K562 (cell line): ENCODE data around the gene TGFBR3L. TPM values are rescaled to one million over a fixed set of nuclear protein-coding genes. Genes with fewer than 3 reads are reported as not detected.

Experiments used
- CCNT2 ChIP-seq: IDR thresholded peaks from 2 replicates; pipeline ENCODE4 v1.6.1; 2011; ENCODE audit warnings: borderline replicate concordance, low read depth, mild to moderate bottlenecking, moderate library complexity, mixed read lengths, low read length; ENCODE audit not compliant: insufficient read length; ENCODE audit errors: extremely low read depth
- CREB1 ChIP-seq, 2 experiments: sonication (generic) in 1 of 2; formaldehyde crosslinking in 1 of 2; IDR thresholded peaks; 2 replicates each; pipeline versions ENCODE4 v1.6.1 to v1.8.0; 2012 to 2022; ENCODE audit warnings: inconsistent platforms in 1 of 2, mild to moderate bottlenecking in 1 of 2, missing genetic modification reagents in 1 of 2, moderate library complexity in 1 of 2
- FIP1L1 ChIP-seq: fragments of 200-400 bp; formaldehyde crosslinking; IDR thresholded peaks from 2 replicates; pipeline ENCODE4 v1.6.1; 2018; ENCODE audit warnings: mild to moderate bottlenecking, low read depth, low read length; ENCODE audit not compliant: poor library complexity, severe bottlenecking
- KAT8 ChIP-seq: fragments of 450-650 bp; IDR thresholded peaks from 2 replicates; pipeline ENCODE4 v1.6.1; 2016; ENCODE audit warnings: low read depth, mild to moderate bottlenecking
- KDM4B ChIP-seq, 2 experiments: fragments of 450-650 bp in 1 of 2; sonication (generic) in 1 of 2; IDR thresholded peaks; 2 replicates each; pipeline ENCODE4 v1.6.1; 2016 to 2017; ENCODE audit warnings: borderline replicate concordance in 2 of 2, antibody characterized with exemption in 1 of 2, low read depth in 1 of 2, mild to moderate bottlenecking in 1 of 2
- KLF6 ChIP-seq: fragments of 250-450 bp; sonication (Bioruptor Pico); IDR thresholded peaks from 2 replicates; pipeline ENCODE4 v1.4.0; 2020; ENCODE audit warnings: mild to moderate bottlenecking, moderate library complexity, borderline replicate concordance
- RBBP5 ChIP-seq: fragments of 200-600 bp; sonication (generic); IDR thresholded peaks from 2 replicates; pipeline ENCODE4 v1.6.1; 2012; ENCODE audit warnings: borderline replicate concordance, mild to moderate bottlenecking, low read length, control low read depth, inconsistent platforms; ENCODE audit not compliant: insufficient read depth, poor library complexity, severe bottlenecking
- TAF1 ChIP-seq: IDR thresholded peaks from 2 replicates; pipeline ENCODE4 v1.6.1; 2011; ENCODE audit warnings: mild to moderate bottlenecking, low read length, moderate library complexity; ENCODE audit not compliant: insufficient read depth, control insufficient read depth, severe bottlenecking; ENCODE audit errors: extremely low read depth
- TAF15 ChIP-seq: fragments of 200-400 bp; formaldehyde crosslinking; IDR thresholded peaks from 2 replicates; pipeline ENCODE4 v1.6.1; 2017; ENCODE audit warnings: mild to moderate bottlenecking, low read depth, low read length, moderate library complexity
- TEAD1 ChIP-seq, 2 experiments: fragments of 450-650 bp in 1 of 2; sonication (generic) in 1 of 2; formaldehyde crosslinking; IDR thresholded peaks; 2 replicates each; pipeline versions ENCODE4 v1.4.0 to v1.8.0; 2020 to 2022; ENCODE audit warnings: mild to moderate bottlenecking in 2 of 2, missing genetic modification reagents in 1 of 2
- YBX1 ChIP-seq: fragments of 450-650 bp; IDR thresholded peaks from 2 replicates; pipeline ENCODE4 v1.7.1; 2016; ENCODE audit warnings: mild to moderate bottlenecking
- polyA plus RNA-seq, 8 experiments: library from polyadenylated mRNA; depleted of rRNA in 4 of 8; stranded (reverse) in 5 of 8; unstranded in 3 of 8; fragments of >200 nt; fragmentation: Nextera tagmentation in 2 of 8; fragmentation: Illumina TruSeq in 1 of 8; extraction: Ambion mirVana in 2 of 8; extraction: Trizol in 1 of 8; gene quantifications; 2 replicates each; pipeline versions ENCODE4 v1.2.1 to v1.2.3, GENCODE V29; 2011 to 2014; ENCODE audit warnings: inconsistent platforms in 1 of 8, missing spikeins in 1 of 8
- total RNA-seq, 7 experiments: library from RNA; depleted of rRNA in 6 of 7; stranded (reverse); fragments of >200 nt in 6 of 7; fragmentation: Illumina TruSeq in 2 of 7; extraction: Trizol in 2 of 7; gene quantifications; 2 replicates each; pipeline versions ENCODE4 v1.2.1 to v1.2.3, GENCODE V29; 2011 to 2021; ENCODE audit warnings: low replicate concordance in 1 of 7
- TF ChIP-seq, protein P1 (sequence below): fragments of 200-800 bp; sonication (Bioruptor generic); IDR thresholded peaks from 2 replicates; pipeline ENCODE4 v1.6.1; 2017; ENCODE audit warnings: missing genetic modification characterization, missing compliant biosample characterization
- TF ChIP-seq, protein P2 (sequence below), 2 experiments: fragments of 150-350 bp in 1 of 2; IDR thresholded peaks; 2 replicates each; pipeline ENCODE4 v1.6.1; 2012 to 2016; ENCODE audit warnings: low read depth in 2 of 2, low read length in 2 of 2, mild to moderate bottlenecking in 1 of 2, moderate library complexity in 1 of 2
- TF ChIP-seq, protein P3 (sequence below): fragments of 450-650 bp; IDR thresholded peaks from 2 replicates; pipeline ENCODE4 v1.7.0; 2016; ENCODE audit warnings: borderline replicate concordance
- TF ChIP-seq, protein P4 (sequence below): fragments of 250-450 bp; sonication (Bioruptor Pico); IDR thresholded peaks from 2 replicates; pipeline ENCODE4 v1.4.0; 2020; ENCODE audit warnings: borderline replicate concordance

TGFBR3L gene
- total and polyA plus RNA-seq, 9 of the 15 experiments (the other 6 are each of a cell fraction or from before 2014, with no cell fraction given) = not detected

DNA sequence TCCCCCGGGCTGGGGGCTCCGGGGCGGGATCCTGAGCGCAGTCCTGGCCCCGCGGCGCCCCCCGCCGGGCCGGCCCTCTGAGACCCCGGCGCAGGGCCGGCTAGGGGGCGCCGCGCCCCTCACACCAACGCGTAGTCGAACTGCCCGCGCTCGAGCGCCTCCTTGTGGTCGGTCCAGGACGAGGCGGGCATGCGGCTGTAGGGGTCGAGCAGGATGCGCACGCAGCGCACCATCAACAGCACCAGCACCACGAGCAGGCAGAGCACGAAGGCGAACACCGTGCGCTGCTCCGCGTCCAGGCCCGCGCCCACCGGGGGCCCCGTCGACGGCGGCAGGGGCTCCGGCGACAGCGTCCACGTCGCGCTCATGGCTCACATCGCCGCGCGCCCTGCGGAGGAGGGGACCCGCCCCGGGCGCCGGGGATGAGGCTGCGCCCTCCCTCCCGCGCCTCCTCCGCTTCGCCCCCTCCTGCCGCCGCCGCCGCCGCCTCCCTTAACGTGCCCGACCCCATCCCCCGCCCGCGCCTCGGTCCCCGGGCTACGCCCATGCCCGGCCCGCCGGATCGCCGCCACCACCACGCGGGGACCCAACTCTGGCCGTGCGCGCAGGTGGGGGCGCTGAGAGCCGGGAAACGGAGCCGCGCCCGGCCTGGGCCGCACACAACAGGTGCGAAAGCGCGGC, 10.7 kb downstream of the TGFBR3L start (continued):
- TF ChIP-seq, protein P1, sequence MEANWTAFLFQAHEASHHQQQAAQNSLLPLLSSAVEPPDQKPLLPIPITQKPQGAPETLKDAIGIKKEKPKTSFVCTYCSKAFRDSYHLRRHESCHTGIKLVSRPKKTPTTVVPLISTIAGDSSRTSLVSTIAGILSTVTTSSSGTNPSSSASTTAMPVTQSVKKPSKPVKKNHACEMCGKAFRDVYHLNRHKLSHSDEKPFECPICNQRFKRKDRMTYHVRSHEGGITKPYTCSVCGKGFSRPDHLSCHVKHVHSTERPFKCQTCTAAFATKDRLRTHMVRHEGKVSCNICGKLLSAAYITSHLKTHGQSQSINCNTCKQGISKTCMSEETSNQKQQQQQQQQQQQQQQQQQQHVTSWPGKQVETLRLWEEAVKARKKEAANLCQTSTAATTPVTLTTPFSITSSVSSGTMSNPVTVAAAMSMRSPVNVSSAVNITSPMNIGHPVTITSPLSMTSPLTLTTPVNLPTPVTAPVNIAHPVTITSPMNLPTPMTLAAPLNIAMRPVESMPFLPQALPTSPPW (CRISPR knock-in tag) = peak; percentile 64
- TF ChIP-seq RBBP5 (no peak), CREB1 (IDR thresholded peaks at IDR 0.05) (peak; percentile 26; the same call in 1 of the 2 replicates), CREB1 (CRISPR knock-in tag; IDR thresholded peaks at IDR 0.05) (peak; percentile 74; the same call in 1 of the 2 replicates), TAF15 (no peak), KAT8 (no peak), KLF6 (no peak), FIP1L1 (peak; percentile 90), YBX1 (no peak), CCNT2 (peak; percentile 60), KDM4B (IDR thresholded peaks at IDR 0.05; ENCODE audit: borderline replicate concordance in 2 of 2, low read depth in 1 of 2) (no peak), TEAD1 (CRISPR knock-in tag; IDR thresholded peaks at IDR 0.05) (peak in 1 of 2 experiments; percentile 83; a peak in 2 of 4 replicates), TAF1 (no peak)
- TF ChIP-seq, protein P2, sequence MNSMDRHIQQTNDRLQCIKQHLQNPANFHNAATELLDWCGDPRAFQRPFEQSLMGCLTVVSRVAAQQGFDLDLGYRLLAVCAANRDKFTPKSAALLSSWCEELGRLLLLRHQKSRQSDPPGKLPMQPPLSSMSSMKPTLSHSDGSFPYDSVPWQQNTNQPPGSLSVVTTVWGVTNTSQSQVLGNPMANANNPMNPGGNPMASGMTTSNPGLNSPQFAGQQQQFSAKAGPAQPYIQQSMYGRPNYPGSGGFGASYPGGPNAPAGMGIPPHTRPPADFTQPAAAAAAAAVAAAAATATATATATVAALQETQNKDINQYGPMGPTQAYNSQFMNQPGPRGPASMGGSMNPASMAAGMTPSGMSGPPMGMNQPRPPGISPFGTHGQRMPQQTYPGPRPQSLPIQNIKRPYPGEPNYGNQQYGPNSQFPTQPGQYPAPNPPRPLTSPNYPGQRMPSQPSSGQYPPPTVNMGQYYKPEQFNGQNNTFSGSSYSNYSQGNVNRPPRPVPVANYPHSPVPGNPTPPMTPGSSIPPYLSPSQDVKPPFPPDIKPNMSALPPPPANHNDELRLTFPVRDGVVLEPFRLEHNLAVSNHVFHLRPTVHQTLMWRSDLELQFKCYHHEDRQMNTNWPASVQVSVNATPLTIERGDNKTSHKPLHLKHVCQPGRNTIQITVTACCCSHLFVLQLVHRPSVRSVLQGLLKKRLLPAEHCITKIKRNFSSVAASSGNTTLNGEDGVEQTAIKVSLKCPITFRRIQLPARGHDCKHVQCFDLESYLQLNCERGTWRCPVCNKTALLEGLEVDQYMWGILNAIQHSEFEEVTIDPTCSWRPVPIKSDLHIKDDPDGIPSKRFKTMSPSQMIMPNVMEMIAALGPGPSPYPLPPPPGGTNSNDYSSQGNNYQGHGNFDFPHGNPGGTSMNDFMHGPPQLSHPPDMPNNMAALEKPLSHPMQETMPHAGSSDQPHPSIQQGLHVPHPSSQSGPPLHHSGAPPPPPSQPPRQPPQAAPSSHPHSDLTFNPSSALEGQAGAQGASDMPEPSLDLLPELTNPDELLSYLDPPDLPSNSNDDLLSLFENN (IDR thresholded peaks at IDR 0.05; ENCODE audit: low read depth in 2 of 2, low read length in 2 of 2) = no peak
- TF ChIP-seq, protein P3, sequence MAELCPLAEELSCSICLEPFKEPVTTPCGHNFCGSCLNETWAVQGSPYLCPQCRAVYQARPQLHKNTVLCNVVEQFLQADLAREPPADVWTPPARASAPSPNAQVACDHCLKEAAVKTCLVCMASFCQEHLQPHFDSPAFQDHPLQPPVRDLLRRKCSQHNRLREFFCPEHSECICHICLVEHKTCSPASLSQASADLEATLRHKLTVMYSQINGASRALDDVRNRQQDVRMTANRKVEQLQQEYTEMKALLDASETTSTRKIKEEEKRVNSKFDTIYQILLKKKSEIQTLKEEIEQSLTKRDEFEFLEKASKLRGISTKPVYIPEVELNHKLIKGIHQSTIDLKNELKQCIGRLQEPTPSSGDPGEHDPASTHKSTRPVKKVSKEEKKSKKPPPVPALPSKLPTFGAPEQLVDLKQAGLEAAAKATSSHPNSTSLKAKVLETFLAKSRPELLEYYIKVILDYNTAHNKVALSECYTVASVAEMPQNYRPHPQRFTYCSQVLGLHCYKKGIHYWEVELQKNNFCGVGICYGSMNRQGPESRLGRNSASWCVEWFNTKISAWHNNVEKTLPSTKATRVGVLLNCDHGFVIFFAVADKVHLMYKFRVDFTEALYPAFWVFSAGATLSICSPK = no peak
- TF ChIP-seq, protein P4, sequence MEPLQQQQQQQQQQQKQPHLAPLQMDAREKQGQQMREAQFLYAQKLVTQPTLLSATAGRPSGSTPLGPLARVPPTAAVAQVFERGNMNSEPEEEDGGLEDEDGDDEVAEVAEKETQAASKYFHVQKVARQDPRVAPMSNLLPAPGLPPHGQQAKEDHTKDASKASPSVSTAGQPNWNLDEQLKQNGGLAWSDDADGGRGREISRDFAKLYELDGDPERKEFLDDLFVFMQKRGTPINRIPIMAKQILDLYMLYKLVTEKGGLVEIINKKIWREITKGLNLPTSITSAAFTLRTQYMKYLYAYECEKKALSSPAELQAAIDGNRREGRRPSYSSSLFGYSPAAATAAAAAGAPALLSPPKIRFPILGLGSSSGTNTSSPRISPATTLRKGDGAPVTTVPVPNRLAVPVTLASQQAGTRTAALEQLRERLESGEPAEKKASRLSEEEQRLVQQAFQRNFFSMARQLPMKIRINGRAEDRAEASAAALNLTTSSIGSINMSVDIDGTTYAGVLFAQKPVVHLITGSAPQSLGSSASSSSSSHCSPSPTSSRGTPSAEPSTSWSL = no peak
